ENCODE data around the gene C9orf43.
A peak's percentile ranks its signal among the peaks of the same experiment; 100 is the strongest.

DNA sequence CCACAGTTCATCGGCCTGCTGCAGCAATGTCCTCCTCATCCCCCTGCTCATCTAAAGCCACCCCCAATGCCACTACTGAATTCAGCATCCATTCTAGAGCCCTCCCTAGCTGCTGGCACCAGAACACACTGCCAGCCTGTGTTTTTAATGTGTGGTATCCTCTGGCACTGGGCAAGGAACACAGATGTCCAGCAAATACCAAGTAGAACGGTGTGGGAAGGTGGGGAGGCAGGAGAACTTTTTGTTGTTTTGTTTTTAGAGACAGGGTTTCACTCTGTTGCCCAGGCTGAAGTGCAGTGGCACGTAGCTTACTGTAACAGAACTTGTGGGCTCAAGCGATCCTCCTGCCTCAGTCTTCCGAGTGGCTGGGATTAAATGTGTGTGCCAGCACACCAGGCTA lies 38.5 kb upstream of the C9orf43 start:
- TF ChIP-seq, protein P1, sequence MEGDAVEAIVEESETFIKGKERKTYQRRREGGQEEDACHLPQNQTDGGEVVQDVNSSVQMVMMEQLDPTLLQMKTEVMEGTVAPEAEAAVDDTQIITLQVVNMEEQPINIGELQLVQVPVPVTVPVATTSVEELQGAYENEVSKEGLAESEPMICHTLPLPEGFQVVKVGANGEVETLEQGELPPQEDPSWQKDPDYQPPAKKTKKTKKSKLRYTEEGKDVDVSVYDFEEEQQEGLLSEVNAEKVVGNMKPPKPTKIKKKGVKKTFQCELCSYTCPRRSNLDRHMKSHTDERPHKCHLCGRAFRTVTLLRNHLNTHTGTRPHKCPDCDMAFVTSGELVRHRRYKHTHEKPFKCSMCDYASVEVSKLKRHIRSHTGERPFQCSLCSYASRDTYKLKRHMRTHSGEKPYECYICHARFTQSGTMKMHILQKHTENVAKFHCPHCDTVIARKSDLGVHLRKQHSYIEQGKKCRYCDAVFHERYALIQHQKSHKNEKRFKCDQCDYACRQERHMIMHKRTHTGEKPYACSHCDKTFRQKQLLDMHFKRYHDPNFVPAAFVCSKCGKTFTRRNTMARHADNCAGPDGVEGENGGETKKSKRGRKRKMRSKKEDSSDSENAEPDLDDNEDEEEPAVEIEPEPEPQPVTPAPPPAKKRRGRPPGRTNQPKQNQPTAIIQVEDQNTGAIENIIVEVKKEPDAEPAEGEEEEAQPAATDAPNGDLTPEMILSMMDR (IDR thresholded peaks at IDR 0.05) = no peak
- TF ChIP-seq EP300 (IDR thresholded peaks at IDR 0.05; ENCODE audit: low read depth) (no peak), POLR2A (IDR thresholded peaks at IDR 0.05) (peak; percentile 19), POLR2AphosphoS5 (IDR thresholded peaks at IDR 0.05) (peak in 1 of 3 donors; percentile 6)
